NCI-H2196 (cell line): ENCODE measurements around the gene OTUD6A.

Experiments
- DNase-seq: peaks from one replicate; lab custom pipeline; 2025; ENCODE audit not compliant: unreplicated experiment; lab: John Stamatoyannopoulos, UW

OTUD6A gene, protein sequence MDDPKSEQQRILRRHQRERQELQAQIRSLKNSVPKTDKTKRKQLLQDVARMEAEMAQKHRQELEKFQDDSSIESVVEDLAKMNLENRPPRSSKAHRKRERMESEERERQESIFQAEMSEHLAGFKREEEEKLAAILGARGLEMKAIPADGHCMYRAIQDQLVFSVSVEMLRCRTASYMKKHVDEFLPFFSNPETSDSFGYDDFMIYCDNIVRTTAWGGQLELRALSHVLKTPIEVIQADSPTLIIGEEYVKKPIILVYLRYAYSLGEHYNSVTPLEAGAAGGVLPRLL

GRCh38 chrX:70062076-70062475 lies at the start of gene OTUD6A:
OTUD6A (plus strand) TSS chrX:70062457; CDS start chrX:70062525, 68 bp downstream.
- DNase-seq, result no peak

DNA sequence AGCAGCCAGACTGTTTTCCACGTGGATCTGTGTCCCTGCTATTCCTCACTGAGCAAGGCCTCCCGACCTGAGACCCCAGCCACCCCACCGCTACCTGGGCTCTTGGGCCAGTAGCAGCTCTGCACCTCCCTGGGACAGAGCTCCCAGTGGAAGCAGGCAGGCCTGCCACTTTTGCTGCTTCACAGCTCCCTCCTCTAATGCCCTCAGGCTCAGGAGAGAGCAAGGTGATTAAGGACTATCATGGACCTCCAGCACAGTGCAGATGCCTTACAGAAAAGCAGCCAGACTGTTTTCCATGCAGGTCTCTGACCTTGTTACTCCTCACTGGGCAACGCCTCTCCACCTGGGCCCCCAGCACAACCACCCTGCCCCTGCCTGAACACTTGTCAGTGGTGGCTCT lies 49.5 kb upstream of the OTUD6A start:
- no peak for DNase-seq

- DNase-seq, result no peak
Measured at GRCh38 chrX:70013466-70014381, 48.5 kb upstream of the OTUD6A start.

GRCh38 chrX:70016513-70016912 lies 45.7 kb upstream of the OTUD6A start:
- no peak for DNase-seq

- DNase-seq, result no peak
Measured at GRCh38 chrX:70022616-70023015, 39.6 kb upstream of the OTUD6A start.

- no peak for DNase-seq
Measured at GRCh38 chrX:70025464-70025863, 36.8 kb upstream of the OTUD6A start.

DNA sequence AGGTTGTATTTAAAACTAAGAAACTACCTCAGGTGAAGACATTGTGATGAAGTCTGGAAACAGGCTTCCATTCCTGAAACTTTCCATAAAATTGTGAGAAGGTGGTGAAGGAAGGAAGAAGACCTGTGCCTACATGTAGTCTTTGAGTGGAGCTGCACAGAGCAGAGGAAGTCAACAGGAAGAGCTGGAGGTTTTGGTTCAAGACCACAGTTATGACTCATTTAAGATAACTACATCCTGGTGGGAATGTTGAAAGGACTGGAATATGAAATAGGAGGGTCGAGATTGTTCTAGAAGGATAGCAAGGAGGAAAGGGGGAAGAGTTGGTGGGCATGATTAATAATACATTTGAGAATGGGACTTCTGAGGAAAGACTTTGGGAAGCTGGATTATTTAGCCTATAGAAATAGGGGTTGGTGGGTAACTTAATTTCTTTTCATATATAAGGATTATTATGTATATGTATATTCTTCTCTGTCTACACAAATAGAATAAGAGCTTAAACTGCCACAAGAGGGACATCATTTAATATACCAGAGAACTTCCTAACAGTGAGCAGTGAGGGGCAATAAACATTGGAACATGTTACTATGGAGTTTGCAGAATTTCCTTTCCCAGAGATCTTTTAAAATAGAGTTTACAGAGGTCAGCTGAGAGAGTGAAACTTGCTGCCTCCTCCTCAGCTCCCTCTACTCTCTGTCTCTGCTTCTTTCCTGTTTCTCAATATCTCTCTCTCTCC lies 36.0 kb upstream of the OTUD6A start:
- no peak for DNase-seq

DNA sequence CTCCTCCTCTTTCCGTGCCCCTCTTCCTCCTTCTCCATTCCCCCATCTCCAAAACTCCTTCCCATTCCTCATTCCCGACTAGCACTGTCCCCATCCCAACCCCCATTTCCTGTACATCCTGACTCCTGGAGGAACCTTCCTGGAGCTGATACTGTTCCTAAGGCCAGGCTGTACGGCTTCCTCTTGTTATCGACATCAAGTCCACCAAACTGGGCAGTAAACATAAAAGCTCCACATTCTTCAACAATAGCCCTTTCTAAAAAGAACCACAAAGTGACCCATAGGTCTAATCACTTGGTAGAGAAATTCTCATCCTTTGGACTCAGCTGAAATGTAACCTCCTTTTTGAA lies 35.4 kb upstream of the OTUD6A start:
- no peak for DNase-seq

DNA sequence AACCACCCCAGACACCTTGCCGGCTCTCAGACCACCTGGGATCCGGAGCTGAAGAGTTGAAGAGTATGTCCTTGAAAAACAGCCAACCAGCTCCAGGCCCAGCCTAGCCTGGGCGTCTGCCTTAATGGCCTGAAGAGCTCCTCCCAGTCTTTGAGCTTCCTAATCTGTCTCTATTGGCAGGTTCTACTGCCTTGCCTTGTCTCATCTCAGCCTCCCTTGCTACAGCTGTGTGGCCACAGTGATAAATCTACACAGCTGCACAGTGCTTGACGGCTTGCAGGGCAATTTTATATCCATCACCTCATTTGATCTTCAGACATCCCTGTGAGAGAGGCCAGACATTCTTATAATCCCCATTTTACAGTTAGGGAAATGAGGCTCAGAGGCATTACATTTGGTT lies 32.4 kb upstream of the OTUD6A start:
- DNase-seq, result no peak

GRCh38 chrX:70030301-70030767 lies 31.9 kb upstream of the OTUD6A start:
- DNase-seq, result peak; percentile 27

DNA sequence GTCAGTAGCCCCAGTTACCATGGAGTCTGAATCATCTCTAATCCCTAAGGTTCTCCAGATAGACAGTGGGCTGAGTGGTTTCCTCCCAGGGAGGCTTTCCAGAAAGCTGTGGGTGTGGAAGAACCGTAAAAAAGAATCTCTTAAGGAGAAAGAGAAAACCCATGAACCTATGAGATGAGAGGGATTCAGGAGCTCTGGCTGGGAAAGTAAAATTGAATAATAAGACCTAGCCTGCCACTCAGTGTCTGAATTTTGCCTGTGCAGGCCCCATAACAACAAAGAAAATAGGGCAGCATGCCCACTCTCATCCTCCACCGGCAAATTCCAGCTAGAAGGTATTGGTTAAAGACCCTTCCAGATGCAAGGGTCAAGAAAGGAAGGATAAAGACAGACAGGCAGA lies 29.5 kb upstream of the OTUD6A start:
- no peak for DNase-seq

DNA sequence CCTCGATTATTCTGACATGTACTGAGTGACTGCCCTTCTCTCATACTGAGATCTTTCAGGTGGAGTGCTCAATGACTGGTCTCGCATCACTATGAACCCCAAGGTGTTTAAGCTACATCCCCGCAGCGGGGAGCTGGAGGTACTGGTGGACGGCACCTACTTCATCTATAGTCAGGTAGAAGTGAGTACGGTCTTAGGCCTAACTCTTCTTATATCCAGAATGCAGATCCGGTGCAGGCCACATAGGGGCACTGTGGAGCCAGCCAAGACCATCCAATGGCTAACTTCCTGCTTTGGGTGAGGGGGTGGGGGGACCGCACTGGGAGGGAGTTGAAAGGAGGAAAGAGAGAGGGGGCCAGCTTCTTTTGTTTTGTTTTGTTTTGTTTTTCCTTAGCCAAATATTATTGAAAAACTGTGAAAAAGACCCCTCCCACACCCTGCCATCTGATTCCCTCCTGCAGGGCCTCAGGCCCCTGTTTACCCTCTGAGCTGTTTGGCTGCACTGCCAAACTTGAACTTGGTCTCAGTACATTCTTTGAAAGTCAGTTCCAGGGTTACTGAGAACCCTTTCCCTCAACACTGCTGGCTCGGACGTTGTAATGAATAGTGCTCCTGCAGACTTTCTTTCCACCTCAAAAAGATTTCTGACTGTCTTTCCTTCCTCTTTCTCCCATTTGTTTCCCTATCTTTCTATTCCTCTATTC lies 28.8 kb upstream of the OTUD6A start:
- DNase-seq, result peak; percentile 2

DNA sequence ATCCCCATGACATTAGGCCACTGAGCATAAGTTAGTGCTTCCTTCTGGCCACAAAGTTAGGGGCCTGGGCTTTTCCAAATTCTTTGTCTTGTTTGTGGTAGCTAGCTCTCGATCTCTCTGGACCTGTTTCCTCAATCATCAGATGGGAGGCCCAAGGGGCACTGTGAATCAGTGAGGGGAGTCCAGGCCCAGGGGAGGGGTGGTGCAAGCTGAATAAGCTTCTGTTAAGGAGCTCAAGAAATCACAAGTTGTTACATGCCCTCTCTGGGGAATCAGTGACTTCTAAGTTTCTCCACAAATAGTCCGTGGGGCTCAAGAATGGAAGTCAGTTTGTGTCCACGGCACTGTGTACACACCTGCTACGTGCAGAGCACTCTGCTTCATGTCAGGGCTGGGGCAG lies 27.6 kb upstream of the OTUD6A start:
- DNase-seq, result no peak

DNA sequence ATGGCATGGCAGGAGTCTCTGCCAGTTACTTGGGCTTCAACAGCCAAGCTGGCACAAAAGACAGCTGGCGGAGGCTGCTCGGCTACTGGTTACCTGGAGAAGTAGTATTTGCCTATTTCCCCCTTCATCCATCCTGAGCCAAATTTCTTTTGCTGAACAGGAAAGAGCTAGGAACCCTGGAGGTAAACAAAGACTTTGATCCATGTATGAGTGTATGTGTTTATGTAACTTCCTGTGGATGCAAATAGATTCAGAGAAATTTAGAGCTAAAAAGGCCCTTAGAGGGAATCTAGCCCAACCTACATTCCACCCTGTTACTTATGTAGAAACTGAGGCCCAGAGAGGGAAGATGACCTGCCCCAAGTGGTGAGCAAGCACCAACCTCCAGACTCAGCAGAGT lies 23.7 kb upstream of the OTUD6A start:
- no peak for DNase-seq

DNA sequence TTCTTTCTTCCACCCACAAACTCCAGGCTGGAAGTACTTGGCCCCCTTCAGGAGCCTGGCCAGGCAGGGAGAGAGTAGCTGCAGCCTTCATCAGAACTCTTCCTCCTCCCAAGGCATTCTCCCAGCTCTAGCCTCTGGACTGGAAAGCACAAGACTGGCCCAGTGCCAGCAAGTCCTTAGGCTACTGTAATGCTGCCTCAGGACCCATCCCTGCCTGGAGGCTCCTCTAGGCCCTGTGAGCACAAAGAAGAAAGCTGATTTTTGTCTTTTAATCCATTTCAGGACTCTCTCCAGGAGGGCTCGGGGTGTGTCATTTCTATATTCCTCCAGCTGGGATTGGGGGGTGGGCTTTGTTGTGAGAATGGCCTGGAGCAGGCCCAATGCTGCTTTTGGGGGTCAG lies 23.3 kb upstream of the OTUD6A start:
- no peak for DNase-seq

DNA sequence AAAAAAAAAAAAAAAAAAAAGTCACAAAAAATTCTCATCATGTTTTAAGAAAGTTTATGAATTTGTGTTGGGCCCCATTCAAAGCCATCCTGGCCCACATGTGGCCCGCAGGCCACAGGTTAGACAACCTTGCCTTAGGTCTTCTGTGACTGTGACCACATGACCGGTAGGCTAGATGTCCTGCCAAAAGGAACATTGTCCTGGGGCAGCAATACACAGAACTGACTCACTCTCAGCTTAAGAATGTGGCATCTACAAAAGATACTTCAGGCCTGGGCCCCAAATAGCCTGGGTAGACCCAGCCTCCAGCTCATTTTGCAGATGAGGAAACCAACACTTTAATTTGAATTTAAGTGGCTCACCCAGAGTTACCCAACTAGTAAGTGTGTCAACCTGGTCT lies 22.5 kb upstream of the OTUD6A start:
- DNase-seq, result no peak

- no peak for DNase-seq
Measured at GRCh38 chrX:70041993-70042392, 20.3 kb upstream of the OTUD6A start.

- DNase-seq, result no peak
Measured at GRCh38 chrX:70042399-70043371, 19.6 kb upstream of the OTUD6A start.

GRCh38 chrX:70043685-70044084 lies 18.6 kb upstream of the OTUD6A start:
- DNase-seq, result no peak
